OCI-LY7 (cell line): ENCODE results near the gene TNFRSF8.
A peak's percentile ranks its signal among the peaks of the same experiment; 100 is the strongest.

ENCODE experiments used
- EZH2phosphoT487 ChIP-seq: fragments of 200-600 bp; sonication (generic); IDR thresholded peaks from 2 replicates; pipeline ENCODE4 v1.6.1; 2018; ENCODE audit warnings: low read depth, borderline replicate concordance, mild to moderate bottlenecking, mixed run types, antibody characterized with exemption, low read length, moderate library complexity, mixed read lengths
- TF ChIP-seq, protein P1 (sequence below): fragments of 200-600 bp; sonication (generic); conservative IDR thresholded peaks from 2 replicates; pipeline ENCODE4 v1.5.1; 2014; ENCODE audit warnings: mild to moderate bottlenecking, antibody characterized with exemption, low read length, moderate library complexity, mixed read lengths

DNA sequence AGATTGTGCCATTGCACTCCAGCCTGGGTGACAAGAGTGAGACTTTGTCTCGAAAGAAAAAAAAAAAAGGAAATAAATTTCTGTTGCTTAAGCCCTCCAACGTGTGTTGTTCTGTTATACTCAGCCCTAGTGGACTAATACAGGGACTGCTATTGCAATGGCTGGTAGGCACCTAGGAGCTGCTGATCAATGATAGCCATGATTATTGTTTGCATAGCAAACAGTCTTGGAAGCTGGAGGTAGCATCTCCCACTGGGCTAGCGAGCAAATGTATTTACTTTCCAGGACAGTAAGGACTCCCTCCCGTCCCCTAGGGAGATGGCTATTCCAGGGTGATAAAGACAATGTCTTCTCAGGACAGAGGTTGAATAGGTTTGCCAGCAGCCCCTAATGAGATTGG is 13.5 kb upstream of the TNFRSF8 start:
- TF ChIP-seq, protein P1, sequence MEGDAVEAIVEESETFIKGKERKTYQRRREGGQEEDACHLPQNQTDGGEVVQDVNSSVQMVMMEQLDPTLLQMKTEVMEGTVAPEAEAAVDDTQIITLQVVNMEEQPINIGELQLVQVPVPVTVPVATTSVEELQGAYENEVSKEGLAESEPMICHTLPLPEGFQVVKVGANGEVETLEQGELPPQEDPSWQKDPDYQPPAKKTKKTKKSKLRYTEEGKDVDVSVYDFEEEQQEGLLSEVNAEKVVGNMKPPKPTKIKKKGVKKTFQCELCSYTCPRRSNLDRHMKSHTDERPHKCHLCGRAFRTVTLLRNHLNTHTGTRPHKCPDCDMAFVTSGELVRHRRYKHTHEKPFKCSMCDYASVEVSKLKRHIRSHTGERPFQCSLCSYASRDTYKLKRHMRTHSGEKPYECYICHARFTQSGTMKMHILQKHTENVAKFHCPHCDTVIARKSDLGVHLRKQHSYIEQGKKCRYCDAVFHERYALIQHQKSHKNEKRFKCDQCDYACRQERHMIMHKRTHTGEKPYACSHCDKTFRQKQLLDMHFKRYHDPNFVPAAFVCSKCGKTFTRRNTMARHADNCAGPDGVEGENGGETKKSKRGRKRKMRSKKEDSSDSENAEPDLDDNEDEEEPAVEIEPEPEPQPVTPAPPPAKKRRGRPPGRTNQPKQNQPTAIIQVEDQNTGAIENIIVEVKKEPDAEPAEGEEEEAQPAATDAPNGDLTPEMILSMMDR = 0 out of 2 replicates have a peak, but pooled peaks have one; percentile 21
- TF ChIP-seq EZH2phosphoT487 = no peak
